ENCODE results near the gene FBXO10.

The FBXO10 gene

GRCh38 chr9:37622462-37622861 lies 46.3 kb upstream of the FBXO10 start:
- CTCF ChIA-PET, result interaction anchor here (1.7 kb wide), 1 partner anchor 19 kb away, joined by 4 read pairs; no protein-coding TSS in a partner anchor
- POLR2A ChIA-PET, result no interaction called here
- no peak for TF ChIP-seq CTCF (IDR thresholded peaks at IDR 0.05; ENCODE audit: control extremely low read depth, extremely low read depth, low read depth, missing control alignments)
- DNase-seq (ENCODE audit: extremely low spot score), result no peak

GRCh38 chr9:37621273-37622121 lies 45.3 kb upstream of the FBXO10 start:
- ChIA-PET CTCF (interaction anchor here (1.3 to 1.7 kb wide), 2 partner anchors 12 to 20 kb away, joined by 4 to 7 read pairs; no protein-coding TSS in a partner anchor), POLR2A (no interaction called here)
- DNase-seq (ENCODE audit: extremely low spot score), result no peak
- TF ChIP-seq CTCF (IDR thresholded peaks at IDR 0.05; ENCODE audit: control extremely low read depth, extremely low read depth, low read depth, missing control alignments), result no peak

- ChIA-PET POLR2A (interaction anchor here (0.5 kb wide), 1 partner anchor 28 kb away, joined by 3 read pairs; the partner anchor contains the start of gene TOMM5), CTCF (no interaction called here)
- TF ChIP-seq CTCF (IDR thresholded peaks at IDR 0.05; ENCODE audit: control extremely low read depth, extremely low read depth, low read depth, missing control alignments), result no peak
- no peak for DNase-seq (ENCODE audit: extremely low spot score)
Measured at GRCh38 chr9:37620396-37620795, 44.2 kb upstream of the FBXO10 start.

- ChIA-PET CTCF (interaction anchor here (0.8 kb wide), 1 partner anchor 18 kb away, joined by 3 read pairs; no protein-coding TSS in a partner anchor), POLR2A (interaction anchor here (0.5 to 0.7 kb wide), 2 partner anchors 10 to 27 kb away, joined by 3 read pairs; partner anchors contain the start of gene TOMM5)
- no peak for TF ChIP-seq CTCF (IDR thresholded peaks at IDR 0.05; ENCODE audit: control extremely low read depth, extremely low read depth, low read depth, missing control alignments)
- DNase-seq (ENCODE audit: extremely low spot score), result no peak
Measured at GRCh38 chr9:37619806-37620205, 43.6 kb upstream of the FBXO10 start.

GRCh38 chr9:37618817-37619216 lies 42.6 kb upstream of the FBXO10 start:
- TF ChIP-seq CTCF (IDR thresholded peaks at IDR 0.05; ENCODE audit: control extremely low read depth, extremely low read depth, low read depth, missing control alignments), result no peak
- ChIA-PET CTCF (interaction anchor here (0.7 to 1.5 kb wide), 2 partner anchors 21 to 28 kb away, joined by 3 read pairs; no protein-coding TSS in a partner anchor), POLR2A (interaction anchor here (0.7 kb wide), 1 partner anchor 11 kb away, joined by 3 read pairs; no protein-coding TSS in a partner anchor)
- no peak for DNase-seq (ENCODE audit: extremely low spot score)

GRCh38 chr9:37617832-37618231 lies 41.7 kb upstream of the FBXO10 start:
- CTCF ChIA-PET, result interaction anchor here (1.1 to 1.5 kb wide), 2 partner anchors 13 to 29 kb away, joined by 3 read pairs; no protein-coding TSS in a partner anchor
- POLR2A ChIA-PET, result no interaction called here

More at GRCh38 chr9:37617832-37618231, 41.7 kb upstream of the FBXO10 start:
- TF ChIP-seq CTCF (IDR thresholded peaks at IDR 0.05; ENCODE audit: control extremely low read depth, extremely low read depth, low read depth, missing control alignments), result no peak
- no peak for DNase-seq (ENCODE audit: extremely low spot score)

Measured in GM10248 (cell line).